Breast epithelium (tissue), 4 donors: ENCODE measurements around the gene CENPO. TPM values are rescaled to one million over a fixed set of nuclear protein-coding genes. Genes with fewer than 3 reads are reported as not detected.

Source experiments
- DNase-seq, 2 donors: peaks; one replicate each; pipeline ENCODE4 v3.0.0-alpha.2; 2019; ENCODE audit warnings: low spot score in 2 of 2
- H3K27ac ChIP-seq, 2 donors: fragments of 200-600 bp; sonication (generic) in 1 of 2; one replicate each; pipeline ENCODE4 v1.5.1; 2016 to 2019; ENCODE audit warnings: mild to moderate bottlenecking in 1 of 2
- H3K27me3 ChIP-seq, 2 donors: fragments of 200-600 bp; sonication (generic) in 1 of 2; one replicate each; pipeline versions ENCODE4 v1.5.1 to v1.6.0; 2017 to 2019; ENCODE audit warnings: control low read depth in 1 of 2, mild to moderate bottlenecking in 1 of 2
- H3K36me3 ChIP-seq: fragments of 200-600 bp; one replicate; pipeline ENCODE4 v1.5.1; 2019
- H3K4me1 ChIP-seq, 2 donors: fragments of 200-600 bp; sonication (generic); one replicate each; pipeline ENCODE4 v1.5.1; 2016 to 2019; ENCODE audit warnings: control low read depth in 1 of 2
- H3K4me3 ChIP-seq, 3 donors: fragments of 200-600 bp; sonication (generic); 1 replicate in 2 of 3; 2 replicates in 1 of 3; pipeline ENCODE4 v1.5.1; 2016 to 2019; ENCODE audit warnings: mild to moderate bottlenecking in 3 of 3, moderate library complexity in 2 of 3
- H3K9me3 ChIP-seq, 2 donors: fragments of 200-600 bp; sonication (generic) in 1 of 2; one replicate each; pipeline ENCODE4 v1.5.1; 2016 to 2019; ENCODE audit warnings: control low read depth in 1 of 2
- POLR2A ChIP-seq: fragments of 450-650 bp; IDR thresholded peaks from one replicate; pipeline ENCODE4 v1.6.1; 2016; ENCODE audit warnings: antibody characterized with exemption, mild to moderate bottlenecking, moderate library complexity
- POLR2AphosphoS5 ChIP-seq, 3 donors: sonication (generic); formaldehyde crosslinking; IDR thresholded peaks; one replicate each; pipeline ENCODE4 v1.6.1; 2017; ENCODE audit warnings: antibody characterized with exemption in 3 of 3
- intact Hi-C: fragments of 100-400 bp; cut with DNase I; formaldehyde crosslinking; loops from one replicate; pipeline ENCODE4 v1.15.1; 2023; ENCODE audit warnings: low total_unique reads
- total RNA-seq, 3 donors: library from RNA; depleted of rRNA; stranded (reverse); fragments of >200 nt; gene quantifications; one replicate each; pipeline ENCODE4 v1.1.0, GENCODE V29; 2016
- TF ChIP-seq, protein P1 (sequence below), 3 donors: fragments of 450-650 bp; IDR thresholded peaks; one replicate each; pipeline ENCODE4 v1.5.1; 2016 to 2017; ENCODE audit warnings: antibody characterized with exemption in 3 of 3, mild to moderate bottlenecking in 3 of 3, moderate library complexity in 3 of 3

Gene CENPO, protein sequence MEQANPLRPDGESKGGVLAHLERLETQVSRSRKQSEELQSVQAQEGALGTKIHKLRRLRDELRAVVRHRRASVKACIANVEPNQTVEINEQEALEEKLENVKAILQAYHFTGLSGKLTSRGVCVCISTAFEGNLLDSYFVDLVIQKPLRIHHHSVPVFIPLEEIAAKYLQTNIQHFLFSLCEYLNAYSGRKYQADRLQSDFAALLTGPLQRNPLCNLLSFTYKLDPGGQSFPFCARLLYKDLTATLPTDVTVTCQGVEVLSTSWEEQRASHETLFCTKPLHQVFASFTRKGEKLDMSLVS
- total RNA-seq = 1 to 10 TPM; 1.6 to 4.2 (median 1.8) TPM

DNA sequence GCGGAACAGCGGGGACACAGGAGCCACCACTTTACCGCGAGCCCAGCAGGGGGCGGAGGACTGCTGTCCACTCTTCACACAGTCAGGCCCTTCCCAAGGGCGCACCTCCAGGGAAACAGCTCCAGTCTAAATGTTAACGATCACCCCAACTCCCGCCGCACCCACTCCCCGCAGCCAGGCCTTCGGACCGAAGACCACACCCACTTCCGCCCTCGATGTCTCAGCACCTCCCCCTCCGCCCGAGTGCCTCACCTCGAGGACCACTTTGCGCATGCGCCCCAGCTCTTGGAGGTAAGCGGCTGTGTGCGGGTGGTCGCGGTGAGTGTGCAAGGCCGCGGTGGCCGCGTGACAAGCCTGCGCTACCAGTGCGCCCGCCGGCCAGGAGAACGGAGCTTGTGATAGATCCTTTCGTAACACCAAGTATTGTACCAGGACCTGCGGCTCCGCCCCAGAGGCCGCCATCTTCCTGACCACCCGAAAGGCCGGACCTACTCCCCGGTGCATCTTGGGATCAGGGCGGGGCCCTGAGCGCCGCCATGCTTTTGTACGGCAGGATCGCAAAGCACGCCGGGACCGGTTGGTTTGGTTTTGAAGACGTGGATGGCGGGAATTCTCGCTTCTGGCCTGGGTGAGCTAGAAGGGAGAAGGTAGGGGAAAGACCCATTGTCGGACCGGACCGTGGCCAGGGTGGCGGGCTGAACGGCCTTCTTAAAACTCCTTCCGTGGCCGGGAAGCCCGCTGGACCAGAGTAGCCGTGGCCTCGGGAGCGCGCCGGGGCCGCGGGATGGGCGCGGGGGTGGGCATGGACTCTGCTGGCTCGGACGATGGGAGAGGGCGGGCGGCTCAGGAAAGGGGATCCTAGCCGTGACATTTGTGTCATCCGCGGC lies at the start of gene CENPO, which contains the start of gene PTRHD1:
Gene CENPO (plus strand): TSS at position 552 of the 887 bp plus-strand sequence. CDS start 495 bp downstream, outside the sequence.
Gene PTRHD1 (minus strand): TSS at position 518 of the 887 bp plus-strand sequence. CDS start 14 bp downstream, at position 504.
- Histone ChIP-seq H3K36me3 (no peaks in the 10 kb centered on the region), H3K4me1 (peaks cover 0 to 3% of the 10 kb centered on the region in 2 donors), H3K27ac (peak within 1 kb of the TSS; percentile 98 to 99), H3K9me3 (no peaks in the 10 kb centered on the region), H3K27me3 (no peaks in the 10 kb centered on the region), H3K4me3 (peak within 1 kb of the TSS; percentile 57 to 88 (median 71))
- DNase-seq = peak; percentile 95 to 96
- intact Hi-C loops = no loop called here
- TF ChIP-seq, protein P1, sequence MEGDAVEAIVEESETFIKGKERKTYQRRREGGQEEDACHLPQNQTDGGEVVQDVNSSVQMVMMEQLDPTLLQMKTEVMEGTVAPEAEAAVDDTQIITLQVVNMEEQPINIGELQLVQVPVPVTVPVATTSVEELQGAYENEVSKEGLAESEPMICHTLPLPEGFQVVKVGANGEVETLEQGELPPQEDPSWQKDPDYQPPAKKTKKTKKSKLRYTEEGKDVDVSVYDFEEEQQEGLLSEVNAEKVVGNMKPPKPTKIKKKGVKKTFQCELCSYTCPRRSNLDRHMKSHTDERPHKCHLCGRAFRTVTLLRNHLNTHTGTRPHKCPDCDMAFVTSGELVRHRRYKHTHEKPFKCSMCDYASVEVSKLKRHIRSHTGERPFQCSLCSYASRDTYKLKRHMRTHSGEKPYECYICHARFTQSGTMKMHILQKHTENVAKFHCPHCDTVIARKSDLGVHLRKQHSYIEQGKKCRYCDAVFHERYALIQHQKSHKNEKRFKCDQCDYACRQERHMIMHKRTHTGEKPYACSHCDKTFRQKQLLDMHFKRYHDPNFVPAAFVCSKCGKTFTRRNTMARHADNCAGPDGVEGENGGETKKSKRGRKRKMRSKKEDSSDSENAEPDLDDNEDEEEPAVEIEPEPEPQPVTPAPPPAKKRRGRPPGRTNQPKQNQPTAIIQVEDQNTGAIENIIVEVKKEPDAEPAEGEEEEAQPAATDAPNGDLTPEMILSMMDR (IDR thresholded peaks at IDR 0.05) = peak; percentile 37 to 69 (median 60)
- TF ChIP-seq POLR2AphosphoS5 (IDR thresholded peaks at IDR 0.05) (peak; percentile 78 to 82 (median 78)), POLR2A (no peak)

DNA sequence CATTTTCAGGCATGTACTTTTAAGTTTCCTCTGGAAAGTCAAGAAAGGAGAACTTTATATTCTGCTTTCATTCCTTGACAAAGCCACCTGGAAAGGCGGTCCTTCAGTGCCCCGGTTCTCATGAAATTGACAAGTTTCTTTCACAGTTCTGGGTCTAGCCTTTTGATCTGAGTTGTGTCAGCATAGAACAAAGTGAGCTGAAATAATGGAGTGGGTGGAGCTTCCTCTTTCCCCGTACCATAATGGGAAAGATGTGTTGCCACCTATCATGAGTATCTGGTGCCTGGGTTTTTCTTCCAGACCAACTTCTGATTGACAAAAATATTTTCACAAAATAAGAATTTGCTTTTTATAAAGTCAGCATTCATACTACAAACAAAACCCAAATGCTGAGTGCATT lies 49.3 kb upstream of the CENPO start:
- Histone ChIP-seq H3K9me3 (no peaks in the 10 kb centered on the region), H3K36me3 (no peaks in the 10 kb centered on the region), H3K27me3 (no peaks in the 10 kb centered on the region), H3K27ac (no peak overlapping the region), H3K4me1 (no peaks in the 10 kb centered on the region), H3K4me3 (no peak overlapping the region)
- no peak for DNase-seq
- intact Hi-C loops = no loop called here
- TF ChIP-seq, protein P1 (IDR thresholded peaks at IDR 0.05) = no peak
- TF ChIP-seq POLR2A (no peak), POLR2AphosphoS5 (IDR thresholded peaks at IDR 0.05) (no peak)

DNA sequence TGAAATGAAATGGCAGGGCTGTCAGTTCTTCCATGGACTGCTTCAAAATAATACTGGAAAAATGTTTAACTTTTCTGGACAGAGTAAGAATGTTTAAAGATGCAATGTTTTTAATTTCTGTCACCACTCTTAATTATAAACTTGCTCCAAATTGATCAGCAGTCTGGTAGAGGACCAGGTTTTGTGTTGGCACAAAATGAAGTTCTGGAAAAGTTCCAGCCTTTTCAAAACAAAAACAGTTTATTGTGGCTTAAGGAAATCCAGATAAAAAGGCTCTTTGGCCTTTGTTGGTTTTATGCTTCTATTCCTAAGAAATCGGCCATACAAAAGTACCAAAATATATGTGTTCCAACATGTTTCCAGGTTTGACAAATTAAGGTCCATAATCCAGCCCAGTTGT lies 48.9 kb upstream of the CENPO start:
- H3K4me3 ChIP-seq = no peak overlapping the region
- TF ChIP-seq POLR2A = no peak
- TF ChIP-seq, protein P1 (IDR thresholded peaks at IDR 0.05) = no peak
- no peak for TF ChIP-seq POLR2AphosphoS5 (IDR thresholded peaks at IDR 0.05)
- H3K9me3 ChIP-seq = no peaks in the 10 kb centered on the region
- intact Hi-C loops = no loop called here
- H3K4me1 ChIP-seq = no peaks in the 10 kb centered on the region
- H3K27me3 ChIP-seq = no peaks in the 10 kb centered on the region
- DNase-seq = no peak
- no peaks in the 10 kb centered on the region for H3K36me3 ChIP-seq
- H3K27ac ChIP-seq = no peak overlapping the region

DNA sequence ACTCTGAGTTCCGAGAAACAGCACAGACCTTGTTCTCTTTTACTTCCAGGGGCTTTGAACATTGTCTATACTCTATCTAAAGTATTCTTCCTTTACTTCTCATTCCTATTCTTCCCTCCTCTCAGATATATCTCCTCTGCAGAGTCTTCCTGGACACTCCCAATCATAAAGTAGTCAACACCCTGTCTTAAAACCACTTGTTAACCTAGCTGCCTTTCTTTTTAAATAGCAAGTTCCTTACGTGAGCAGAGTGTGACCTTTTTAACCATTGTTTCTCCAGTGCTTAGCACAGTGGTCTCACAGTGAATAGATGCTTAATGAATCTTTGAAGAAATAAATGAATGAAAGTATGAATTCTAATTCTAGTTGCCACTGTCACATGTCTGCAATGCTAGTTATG lies 47.4 kb upstream of the CENPO start:
- H3K9me3 ChIP-seq = no peaks in the 10 kb centered on the region
- no peaks in the 10 kb centered on the region for H3K27me3 ChIP-seq
- TF ChIP-seq, protein P1 (IDR thresholded peaks at IDR 0.05) = no peak
- TF ChIP-seq POLR2AphosphoS5 (IDR thresholded peaks at IDR 0.05) = no peak
- no peak for TF ChIP-seq POLR2A
- intact Hi-C loops = no loop called here
- no peaks in the 10 kb centered on the region for H3K4me1 ChIP-seq
- DNase-seq = no peak
- no peaks in the 10 kb centered on the region for H3K36me3 ChIP-seq
- H3K4me3 ChIP-seq = no peak overlapping the region
- no peak overlapping the region for H3K27ac ChIP-seq
